Measurements from ENCODE around the gene PRXL2B. TPM values are rescaled to one million over a fixed set of nuclear protein-coding genes. Genes with fewer than 3 reads are reported as not detected.

The PRXL2B gene
- total RNA-seq, 1 experiment from 2014 or later: 32.2 TPM

DNA sequence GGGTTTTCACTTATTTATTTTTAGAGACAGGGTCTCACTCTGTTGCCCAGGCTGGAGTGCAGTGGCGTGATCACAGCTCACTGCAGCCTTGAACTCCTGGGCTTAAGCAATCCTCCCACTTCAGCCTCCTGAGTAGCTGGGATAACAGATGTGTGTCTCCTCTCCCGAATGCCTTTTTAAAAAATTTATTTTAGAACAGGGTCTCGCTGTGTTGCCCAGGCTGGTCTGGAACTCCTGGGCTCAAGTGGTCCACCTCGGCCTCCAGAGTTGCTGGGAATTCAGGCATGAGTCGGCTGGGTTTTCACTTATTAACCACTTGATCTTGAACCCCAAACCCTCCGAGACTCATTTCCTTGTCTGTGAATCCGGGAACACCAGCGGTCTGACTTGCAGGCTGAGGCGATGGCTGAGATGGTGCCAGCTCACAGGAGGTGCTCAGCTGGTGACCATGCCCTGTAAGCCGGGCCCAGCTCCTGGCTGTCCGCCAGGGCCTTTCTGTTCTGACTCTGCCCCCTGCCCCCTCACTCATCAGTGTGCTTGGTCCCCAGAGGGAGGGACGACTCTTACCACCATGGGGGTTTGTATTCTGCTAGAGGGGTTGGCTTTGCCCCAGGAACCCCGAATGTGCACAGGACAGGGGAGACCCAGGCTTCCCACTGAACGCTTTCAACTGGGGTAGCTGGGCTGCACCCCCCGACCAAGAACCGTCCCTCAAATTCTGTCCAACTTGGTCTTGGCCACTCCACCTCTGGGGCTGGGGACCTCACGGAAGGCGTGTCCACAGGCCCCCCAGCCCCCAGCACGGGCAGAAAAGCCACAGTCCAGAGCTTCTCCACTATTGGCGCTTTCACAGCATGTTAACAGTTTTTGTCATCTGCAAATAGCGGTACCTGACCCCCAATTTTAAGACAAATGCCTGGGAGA is 23.7 kb downstream of the PRXL2B start:
- ATAC-seq: no peak
- H3K9ac ChIP-seq (ENCODE audit: low read length): no peak overlapping the region; the same call in 1 of the 2 replicates
- no peaks in the 10 kb centered on the region for H3K36me3 ChIP-seq (ENCODE audit: control insufficient read depth in 1 of 2, insufficient read depth in 2 of 2, low read length in 2 of 2)
- peak overlapping the region; percentile 36 to 56 for H3K4me3 ChIP-seq (replicated peaks in 1 of 2; ENCODE audit: low read depth in 1 of 2, low read length in 2 of 2)
- peaks cover 11 to 16% of the 10 kb centered on the region in 2 experiments for H3K4me1 ChIP-seq (ENCODE audit: control insufficient read depth in 1 of 2, insufficient read depth in 2 of 2, low read length in 2 of 2)
- BruUV-seq (replicated peaks): no TSS peak
- ChIA-PET CTCF (no interaction called here), RAD21 (ENCODE audit: low non-redundant PET in 1 of 2, low total read pairs in 2 of 2, uncharacterized antibody in 2 of 2, unreplicated experiment in 2 of 2) (interaction anchor here in 1 of 2 experiments (0.6 kb wide), 1 partner anchor 24 kb away, joined by 9 read pairs; no protein-coding TSS in a partner anchor), POLR2A (no interaction called here)
- H3K27me3 ChIP-seq (ENCODE audit: insufficient read depth, low read length): no peaks in the 10 kb centered on the region; the same call in 1 of the 2 replicates
- H3K27ac ChIP-seq (ENCODE audit: low read depth, low read length): no peak overlapping the region
- H3K9me3 ChIP-seq (ENCODE audit: control insufficient read depth in 1 of 2, insufficient read depth in 1 of 2, low read depth in 1 of 2, low read length in 2 of 2): peaks cover 0 to 8% of the 10 kb centered on the region in 2 experiments; a peak in 1 of 4 replicates
- no peaks in the 10 kb centered on the region for H3K79me2 ChIP-seq (ENCODE audit: insufficient read depth, low read length)
- TF ChIP-seq ZFX (IDR thresholded peaks at IDR 0.05) (no peak), ELF1 (IDR thresholded peaks at IDR 0.05; ENCODE audit: borderline replicate concordance, low read depth) (no peak), SIN3A (IDR thresholded peaks at IDR 0.05; ENCODE audit: low read depth) (no peak), EGR1 (IDR thresholded peaks at IDR 0.05; ENCODE audit: low read depth) (no peak), SRF (IDR thresholded peaks at IDR 0.05; ENCODE audit: low read depth) (no peak), ZNF274 (IDR thresholded peaks at IDR 0.05; ENCODE audit: low read depth, low read length) (no peak), YY1 (IDR thresholded peaks at IDR 0.05; ENCODE audit: extremely low read depth, insufficient replicate concordance, low read depth, low read length) (no peak)
- TF ChIP-seq, protein P1, sequence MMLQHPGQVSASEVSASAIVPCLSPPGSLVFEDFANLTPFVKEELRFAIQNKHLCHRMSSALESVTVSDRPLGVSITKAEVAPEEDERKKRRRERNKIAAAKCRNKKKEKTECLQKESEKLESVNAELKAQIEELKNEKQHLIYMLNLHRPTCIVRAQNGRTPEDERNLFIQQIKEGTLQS (IDR thresholded peaks at IDR 0.05): no peak
- TF ChIP-seq, protein P2, sequence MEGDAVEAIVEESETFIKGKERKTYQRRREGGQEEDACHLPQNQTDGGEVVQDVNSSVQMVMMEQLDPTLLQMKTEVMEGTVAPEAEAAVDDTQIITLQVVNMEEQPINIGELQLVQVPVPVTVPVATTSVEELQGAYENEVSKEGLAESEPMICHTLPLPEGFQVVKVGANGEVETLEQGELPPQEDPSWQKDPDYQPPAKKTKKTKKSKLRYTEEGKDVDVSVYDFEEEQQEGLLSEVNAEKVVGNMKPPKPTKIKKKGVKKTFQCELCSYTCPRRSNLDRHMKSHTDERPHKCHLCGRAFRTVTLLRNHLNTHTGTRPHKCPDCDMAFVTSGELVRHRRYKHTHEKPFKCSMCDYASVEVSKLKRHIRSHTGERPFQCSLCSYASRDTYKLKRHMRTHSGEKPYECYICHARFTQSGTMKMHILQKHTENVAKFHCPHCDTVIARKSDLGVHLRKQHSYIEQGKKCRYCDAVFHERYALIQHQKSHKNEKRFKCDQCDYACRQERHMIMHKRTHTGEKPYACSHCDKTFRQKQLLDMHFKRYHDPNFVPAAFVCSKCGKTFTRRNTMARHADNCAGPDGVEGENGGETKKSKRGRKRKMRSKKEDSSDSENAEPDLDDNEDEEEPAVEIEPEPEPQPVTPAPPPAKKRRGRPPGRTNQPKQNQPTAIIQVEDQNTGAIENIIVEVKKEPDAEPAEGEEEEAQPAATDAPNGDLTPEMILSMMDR (IDR thresholded peaks at IDR 0.05 in 2 of 3, conservative IDR thresholded peaks at IDR 0.05 in 1 of 3; ENCODE audit: borderline replicate concordance in 1 of 3, insufficient read depth in 1 of 3, low read depth in 2 of 3, low read length in 2 of 3): no peak
- TF ChIP-seq, protein P3, sequence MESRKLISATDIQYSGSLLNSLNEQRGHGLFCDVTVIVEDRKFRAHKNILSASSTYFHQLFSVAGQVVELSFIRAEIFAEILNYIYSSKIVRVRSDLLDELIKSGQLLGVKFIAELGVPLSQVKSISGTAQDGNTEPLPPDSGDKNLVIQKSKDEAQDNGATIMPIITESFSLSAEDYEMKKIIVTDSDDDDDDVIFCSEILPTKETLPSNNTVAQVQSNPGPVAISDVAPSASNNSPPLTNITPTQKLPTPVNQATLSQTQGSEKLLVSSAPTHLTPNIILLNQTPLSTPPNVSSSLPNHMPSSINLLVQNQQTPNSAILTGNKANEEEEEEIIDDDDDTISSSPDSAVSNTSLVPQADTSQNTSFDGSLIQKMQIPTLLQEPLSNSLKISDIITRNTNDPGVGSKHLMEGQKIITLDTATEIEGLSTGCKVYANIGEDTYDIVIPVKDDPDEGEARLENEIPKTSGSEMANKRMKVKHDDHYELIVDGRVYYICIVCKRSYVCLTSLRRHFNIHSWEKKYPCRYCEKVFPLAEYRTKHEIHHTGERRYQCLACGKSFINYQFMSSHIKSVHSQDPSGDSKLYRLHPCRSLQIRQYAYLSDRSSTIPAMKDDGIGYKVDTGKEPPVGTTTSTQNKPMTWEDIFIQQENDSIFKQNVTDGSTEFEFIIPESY (IDR thresholded peaks at IDR 0.05; ENCODE audit: extremely low read depth, insufficient replicate concordance, low read length): no peak
- peak overlapping the region; percentile 67 for H2AFZ ChIP-seq (ENCODE audit: low read depth, low read length, poor library complexity, severe bottlenecking)
- no peaks in the 10 kb centered on the region for H3K9me2 ChIP-seq (ENCODE audit: insufficient read depth)
- peak overlapping the region; percentile 84 for H3K4me2 ChIP-seq (ENCODE audit: low read length)
- DNase-seq (ENCODE audit: low read depth, low spot score): no peak
- no peaks in the 10 kb centered on the region for H4K20me1 ChIP-seq (ENCODE audit: insufficient read depth)
- intact Hi-C loops (cut with micrococcal nuclease): loop anchor here (1.0 kb wide), 1 partner anchor 24 kb away; the partner anchor contains the start of gene PRXL2B

Measured in HCT116 (cell line).